Esophagus squamous epithelium (tissue), 4 donors: Measurements from ENCODE around the gene TLE3.

Experiments used
- CTCF ChIP-seq, 6 experiments: fragments of 450-650 bp in 4 of 6; fragments of 200-600 bp in 2 of 6; sonication (generic) in 2 of 6; IDR thresholded peaks; one replicate each; pipeline ENCODE4 v1.5.1; 2016 to 2019; ENCODE audit warnings: antibody characterized with exemption in 6 of 6, mild to moderate bottlenecking in 4 of 6, moderate library complexity in 4 of 6
- POLR2A ChIP-seq, 4 donors: fragments of 450-650 bp; IDR thresholded peaks; one replicate each; pipeline ENCODE4 v1.6.1; 2017; ENCODE audit warnings: antibody characterized with exemption in 4 of 4, mild to moderate bottlenecking in 4 of 4, moderate library complexity in 3 of 4

DNA sequence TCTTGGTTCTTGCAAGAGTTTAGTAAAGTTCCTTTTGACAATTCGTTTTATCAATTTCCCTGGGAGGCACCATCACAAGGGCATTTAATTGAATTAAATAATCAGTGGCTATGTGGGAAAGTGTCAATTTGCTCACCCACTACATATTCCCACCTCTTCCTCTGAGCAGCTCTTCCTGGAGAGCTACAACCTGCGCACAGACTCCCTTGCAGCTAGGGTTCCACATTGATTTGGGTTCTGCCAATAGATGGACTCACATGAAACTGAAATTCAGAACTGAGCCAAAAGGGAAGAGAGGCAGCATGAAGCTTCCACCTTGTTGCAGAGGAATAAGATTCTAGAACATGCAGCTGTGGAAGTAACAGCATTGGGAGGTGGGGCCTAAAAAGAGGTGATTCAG is 94.8 kb downstream of the TLE3 start:
- TF ChIP-seq POLR2A (IDR thresholded peaks at IDR 0.05) (no peak), CTCF (IDR thresholded peaks at IDR 0.05) (no peak)
